ENCODE data around the gene TSPAN10.

GRCh38 chr17:81667754-81668153, 30.8 kb downstream of the TSPAN10 start:
- TF ChIP-seq, protein P1, sequence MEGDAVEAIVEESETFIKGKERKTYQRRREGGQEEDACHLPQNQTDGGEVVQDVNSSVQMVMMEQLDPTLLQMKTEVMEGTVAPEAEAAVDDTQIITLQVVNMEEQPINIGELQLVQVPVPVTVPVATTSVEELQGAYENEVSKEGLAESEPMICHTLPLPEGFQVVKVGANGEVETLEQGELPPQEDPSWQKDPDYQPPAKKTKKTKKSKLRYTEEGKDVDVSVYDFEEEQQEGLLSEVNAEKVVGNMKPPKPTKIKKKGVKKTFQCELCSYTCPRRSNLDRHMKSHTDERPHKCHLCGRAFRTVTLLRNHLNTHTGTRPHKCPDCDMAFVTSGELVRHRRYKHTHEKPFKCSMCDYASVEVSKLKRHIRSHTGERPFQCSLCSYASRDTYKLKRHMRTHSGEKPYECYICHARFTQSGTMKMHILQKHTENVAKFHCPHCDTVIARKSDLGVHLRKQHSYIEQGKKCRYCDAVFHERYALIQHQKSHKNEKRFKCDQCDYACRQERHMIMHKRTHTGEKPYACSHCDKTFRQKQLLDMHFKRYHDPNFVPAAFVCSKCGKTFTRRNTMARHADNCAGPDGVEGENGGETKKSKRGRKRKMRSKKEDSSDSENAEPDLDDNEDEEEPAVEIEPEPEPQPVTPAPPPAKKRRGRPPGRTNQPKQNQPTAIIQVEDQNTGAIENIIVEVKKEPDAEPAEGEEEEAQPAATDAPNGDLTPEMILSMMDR (IDR thresholded peaks at IDR 0.05): no peak
- no peak for TF ChIP-seq POLR2A (IDR thresholded peaks at IDR 0.05; ENCODE audit: low read depth)
